Measurements from ENCODE around the gene C17orf75. TPM values are rescaled to one million over a fixed set of nuclear protein-coding genes. Genes with fewer than 3 reads are reported as not detected.
A peak's percentile ranks its signal among the peaks of the same experiment; 100 is the strongest.
"Not testable (repeated sequence)": the region's sequence is repeated elsewhere in the genome, so short reads cannot be mapped to it uniquely, and the experiment has no call there.

Gene C17orf75
- total RNA-seq, 1 donor from 2014 or later, result 16.2 TPM

DNA sequence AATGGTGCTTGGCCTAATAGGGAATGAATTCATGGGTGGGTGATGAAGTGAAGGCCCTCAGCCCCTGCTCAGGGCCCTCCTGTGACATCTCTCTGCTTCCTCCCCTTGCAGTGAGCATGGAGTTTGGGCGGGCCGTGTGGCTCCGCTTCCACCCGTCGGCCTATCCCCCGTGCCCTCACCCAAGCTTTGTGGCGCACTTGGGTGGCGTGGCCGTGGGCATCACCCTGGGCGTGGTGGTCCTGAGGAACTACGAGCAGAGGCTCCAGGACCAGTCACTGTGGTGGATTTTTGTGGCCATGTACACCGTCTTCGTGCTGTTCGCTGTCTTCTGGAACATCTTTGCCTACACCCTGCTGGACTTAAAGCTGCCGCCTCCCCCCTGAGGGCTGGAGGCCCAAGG lies 21.1 kb downstream of the C17orf75 start:
- H3K9ac ChIP-seq (ENCODE audit: low read length), result no peak overlapping the region
- H3K36me3 ChIP-seq (ENCODE audit: insufficient read depth, low read length), result no peaks in the 10 kb centered on the region
- no peaks in the 10 kb centered on the region for H3K9me3 ChIP-seq (ENCODE audit: insufficient read depth, low read depth, low read length)
- Mint-ChIP-seq H3K4me3 (ENCODE audit: unreplicated experiment) (no peak overlapping the region), H3K27ac (ENCODE audit: unreplicated experiment) (no peak overlapping the region), H3K36me3 (ENCODE audit: low read depth, unreplicated experiment) (peaks cover 2% of the 10 kb centered on the region), H3K27me3 (ENCODE audit: low read depth, unreplicated experiment) (peaks cover 20% of the 10 kb centered on the region), H3K4me1 (ENCODE audit: low read depth, unreplicated experiment) (no peaks in the 10 kb centered on the region), H3K9me3 (ENCODE audit: unreplicated experiment) (no peaks in the 10 kb centered on the region)
- H4K20me1 ChIP-seq (ENCODE audit: insufficient read depth, low read length), result no peaks in the 10 kb centered on the region
- H3K79me2 ChIP-seq (ENCODE audit: insufficient read depth, low read length), result no peaks in the 10 kb centered on the region
- H3K4me3 ChIP-seq (ENCODE audit: insufficient read depth, low read depth, low read length), result no peak overlapping the region
- H2AFZ ChIP-seq (ENCODE audit: low read depth, low read length), result no peak overlapping the region
- no peak overlapping the region for H3K27ac ChIP-seq (ENCODE audit: low read depth, low read length)
- H3K4me2 ChIP-seq (ENCODE audit: low read length), result no peak overlapping the region
- DNase-seq (ENCODE audit: low read depth) (no peak), FAIRE-seq (no peak)
- TF ChIP-seq CTCF (IDR thresholded peaks at IDR 0.05; ENCODE audit: insufficient read depth, low read depth, low read length) (no peak), EZH2 (IDR thresholded peaks at IDR 0.05; ENCODE audit: insufficient read depth, low read length) (no peak)
- no peaks in the 10 kb centered on the region for H3K4me1 ChIP-seq (ENCODE audit: insufficient read depth, low read length)
- peaks cover 3% of the 10 kb centered on the region for H3K27me3 ChIP-seq (ENCODE audit: insufficient read depth, low read length)

GRCh38 chr17:32320080-32320479 lies 21.9 kb downstream of the C17orf75 start:
- H3K4me2 ChIP-seq (ENCODE audit: low read length); FAIRE-seq; H3K79me2 ChIP-seq (ENCODE audit: insufficient read depth, low read length); H3K9me3 Mint-ChIP-seq (ENCODE audit: unreplicated experiment); H3K4me1 ChIP-seq (ENCODE audit: insufficient read depth, low read length); H4K20me1 ChIP-seq (ENCODE audit: insufficient read depth, low read length); H3K4me1 Mint-ChIP-seq (ENCODE audit: low read depth, unreplicated experiment); H3K27ac Mint-ChIP-seq (ENCODE audit: unreplicated experiment); H2AFZ ChIP-seq (ENCODE audit: low read depth, low read length); H3K9me3 ChIP-seq (ENCODE audit: insufficient read depth, low read depth, low read length); H3K27ac ChIP-seq (ENCODE audit: low read depth, low read length); H3K4me3 ChIP-seq (ENCODE audit: insufficient read depth, low read depth, low read length); H3K36me3 ChIP-seq (ENCODE audit: insufficient read depth, low read length); H3K36me3 Mint-ChIP-seq (ENCODE audit: low read depth, unreplicated experiment); H3K9ac ChIP-seq (ENCODE audit: low read length); H3K4me3 Mint-ChIP-seq (ENCODE audit: unreplicated experiment); DNase-seq (ENCODE audit: low read depth): not testable (repeated sequence)
- peaks cover 28% of the 10 kb centered on the region for H3K27me3 Mint-ChIP-seq (ENCODE audit: low read depth, unreplicated experiment)
- H3K27me3 ChIP-seq (ENCODE audit: insufficient read depth, low read length), result peaks cover 10% of the 10 kb centered on the region

- no peak overlapping the region for H3K4me2 ChIP-seq (ENCODE audit: low read length)
- H3K36me3 ChIP-seq (ENCODE audit: insufficient read depth, low read length), result no peaks in the 10 kb centered on the region
- H3K27me3 ChIP-seq (ENCODE audit: insufficient read depth, low read length), result peaks cover 16% of the 10 kb centered on the region
- H3K9ac ChIP-seq (ENCODE audit: low read length), result no peak overlapping the region
- H3K27me3 Mint-ChIP-seq (ENCODE audit: low read depth, unreplicated experiment), result peaks cover 33% of the 10 kb centered on the region
- H3K27ac ChIP-seq (ENCODE audit: low read depth, low read length), result no peak overlapping the region
- no peaks in the 10 kb centered on the region for H3K4me1 ChIP-seq (ENCODE audit: insufficient read depth, low read length)
- no peaks in the 10 kb centered on the region for H3K79me2 ChIP-seq (ENCODE audit: insufficient read depth, low read length)
- H4K20me1 ChIP-seq (ENCODE audit: insufficient read depth, low read length), result no peaks in the 10 kb centered on the region
- H3K27ac Mint-ChIP-seq (ENCODE audit: unreplicated experiment), result no peak overlapping the region
- no peak overlapping the region for H3K4me3 ChIP-seq (ENCODE audit: insufficient read depth, low read depth, low read length)
- H3K9me3 Mint-ChIP-seq (ENCODE audit: unreplicated experiment), result no peaks in the 10 kb centered on the region
- TF ChIP-seq CTCF (IDR thresholded peaks at IDR 0.05; ENCODE audit: insufficient read depth, low read depth, low read length) (peak; percentile 93), EZH2 (IDR thresholded peaks at IDR 0.05; ENCODE audit: insufficient read depth, low read length) (no peak)
- DNase-seq (ENCODE audit: low read depth), result no peak
- no peak for FAIRE-seq
- no peak overlapping the region for H2AFZ ChIP-seq (ENCODE audit: low read depth, low read length)
- H3K4me1 Mint-ChIP-seq (ENCODE audit: low read depth, unreplicated experiment), result no peaks in the 10 kb centered on the region
- H3K36me3 Mint-ChIP-seq (ENCODE audit: low read depth, unreplicated experiment), result peaks cover 2% of the 10 kb centered on the region
- no peak overlapping the region for H3K4me3 Mint-ChIP-seq (ENCODE audit: unreplicated experiment)
- H3K9me3 ChIP-seq (ENCODE audit: insufficient read depth, low read depth, low read length), result no peaks in the 10 kb centered on the region
Observed at GRCh38 chr17:32319548-32319905, 22.4 kb downstream of the C17orf75 start.

Data from astrocyte (in vitro differentiated cells and primary cell).